Measurements from ENCODE around the gene IRAK3.

- no peak for TF ChIP-seq CTCF (IDR thresholded peaks at IDR 0.05)
- no peak for TF ChIP-seq POLR2A (IDR thresholded peaks at IDR 0.05)
Measured at GRCh38 chr12:66203820-66204219, 14.8 kb downstream of the IRAK3 start.

Data from testis (tissue), 2 donors.